Gastrocnemius medialis (tissue), 4 donors: ENCODE measurements around the gene CALN1. TPM values are rescaled to one million over a fixed set of nuclear protein-coding genes. Genes with fewer than 3 reads are reported as not detected.

ENCODE experiments used
- ATAC-seq, 2 donors: fragments of 150-250 bp; one replicate each; pipeline ENCODE4 v1.9.1; 2016
- DNase-seq, 2 donors: peaks; one replicate each; pipeline ENCODE4 v3.0.0-alpha.2; 2019
- H3K27ac ChIP-seq, 4 donors: fragments of 200-600 bp; sonication (generic); 1 replicate in 1 of 4; 2 replicates in 3 of 4; pipeline ENCODE4 v1.5.1; 2016 to 2018; ENCODE audit warnings: mild to moderate bottlenecking in 2 of 4, moderate library complexity in 1 of 4
- H3K27me3 ChIP-seq, 3 donors: fragments of 200-600 bp; sonication (generic) in 2 of 3; 1 replicate in 1 of 3; 2 replicates in 2 of 3; pipeline versions ENCODE4 v1.5.1 to v1.6.0; 2016 to 2019; ENCODE audit warnings: mild to moderate bottlenecking in 1 of 3, moderate library complexity in 1 of 3
- H3K36me3 ChIP-seq, 2 donors: fragments of 200-600 bp; sonication (generic) in 1 of 2; one replicate each; pipeline ENCODE4 v1.5.1; 2017 to 2018
- H3K4me1 ChIP-seq, 2 donors: fragments of 200-600 bp; sonication (generic) in 1 of 2; one replicate each; pipeline ENCODE4 v1.5.1; 2016 to 2017; ENCODE audit warnings: mild to moderate bottlenecking in 2 of 2
- H3K4me3 ChIP-seq, 4 donors: fragments of 200-600 bp; sonication (generic) in 3 of 4; 1 replicate in 1 of 4; 2 replicates in 3 of 4; pipeline ENCODE4 v1.5.1; 2016 to 2019; ENCODE audit warnings: mild to moderate bottlenecking in 2 of 4
- H3K9me3 ChIP-seq, 3 donors: fragments of 200-600 bp; sonication (generic) in 2 of 3; 1 replicate in 1 of 3; 2 replicates in 2 of 3; pipeline ENCODE4 v1.5.1; 2016 to 2019
- POLR2A ChIP-seq, 2 donors: fragments of 450-650 bp; IDR thresholded peaks; one replicate each; pipeline ENCODE4 v1.6.1; 2017; ENCODE audit warnings: antibody characterized with exemption in 2 of 2, mild to moderate bottlenecking in 2 of 2, moderate library complexity in 2 of 2
- in situ Hi-C, 4 donors: fragments of 200-750 bp; cut with MboI; loops; one replicate each; pipeline versions ENCODE4 v1.15.0 to v1.8.0; 2017; ENCODE audit warnings: low sequenced_read_pairs in 4 of 4
- intact Hi-C: fragments of 100-400 bp; cut with DNase I; formaldehyde crosslinking; loops from one replicate; pipeline ENCODE4 v1.15.1; 2023; ENCODE audit warnings: low total_unique reads
- total RNA-seq, 4 donors: library from RNA; depleted of rRNA; stranded (reverse); fragments of >200 nt; gene quantifications; one replicate each; pipeline versions ENCODE4 v1.1.0 to v1.2.3, GENCODE V29; 2016
- TF ChIP-seq, protein P1 (sequence below), 5 experiments: fragments of 450-650 bp in 3 of 5; fragments of 200-600 bp in 2 of 5; sonication (generic) in 2 of 5; IDR thresholded peaks in 4 of 5; conservative IDR thresholded peaks in 1 of 5; 1 replicate in 4 of 5; 2 replicates in 1 of 5; pipeline ENCODE4 v1.5.1; 2016 to 2019; ENCODE audit warnings: antibody characterized with exemption in 5 of 5, mild to moderate bottlenecking in 3 of 5, moderate library complexity in 3 of 5

CALN1 gene
- total RNA-seq, 4 donors from 2014 or later, result not detected

DNA sequence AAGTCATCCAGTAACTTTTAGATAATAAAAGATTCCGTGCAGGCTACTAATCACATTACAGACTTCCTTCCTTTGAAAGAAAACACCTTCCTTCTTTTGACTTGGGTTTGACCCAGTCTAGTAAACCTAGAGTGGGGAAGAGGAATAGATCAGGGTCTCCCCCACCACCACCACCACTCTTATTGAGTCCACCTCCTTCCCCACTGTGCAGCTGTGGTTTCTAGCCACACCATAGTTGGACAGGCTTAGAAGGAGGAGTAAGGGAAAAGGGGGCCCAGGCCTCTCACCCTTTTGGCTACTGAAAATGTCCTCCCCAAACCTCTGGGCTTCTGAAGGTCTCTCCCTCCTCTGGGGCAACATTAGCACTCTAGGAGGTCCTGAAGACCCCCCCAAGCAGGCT is 372.7 kb downstream of the CALN1 start:
- DNase-seq (no peak), ATAC-seq (no peak)
- no peaks in the 10 kb centered on the region for H3K9me3 ChIP-seq
- H3K4me3 ChIP-seq, result no peak overlapping the region
- no peaks in the 10 kb centered on the region for H3K27me3 ChIP-seq
- in situ Hi-C loops (no loop called here), intact Hi-C loops (no loop called here)
- H3K4me1 ChIP-seq, result no peaks in the 10 kb centered on the region
- TF ChIP-seq POLR2A (IDR thresholded peaks at IDR 0.05), result no peak
- TF ChIP-seq, protein P1, sequence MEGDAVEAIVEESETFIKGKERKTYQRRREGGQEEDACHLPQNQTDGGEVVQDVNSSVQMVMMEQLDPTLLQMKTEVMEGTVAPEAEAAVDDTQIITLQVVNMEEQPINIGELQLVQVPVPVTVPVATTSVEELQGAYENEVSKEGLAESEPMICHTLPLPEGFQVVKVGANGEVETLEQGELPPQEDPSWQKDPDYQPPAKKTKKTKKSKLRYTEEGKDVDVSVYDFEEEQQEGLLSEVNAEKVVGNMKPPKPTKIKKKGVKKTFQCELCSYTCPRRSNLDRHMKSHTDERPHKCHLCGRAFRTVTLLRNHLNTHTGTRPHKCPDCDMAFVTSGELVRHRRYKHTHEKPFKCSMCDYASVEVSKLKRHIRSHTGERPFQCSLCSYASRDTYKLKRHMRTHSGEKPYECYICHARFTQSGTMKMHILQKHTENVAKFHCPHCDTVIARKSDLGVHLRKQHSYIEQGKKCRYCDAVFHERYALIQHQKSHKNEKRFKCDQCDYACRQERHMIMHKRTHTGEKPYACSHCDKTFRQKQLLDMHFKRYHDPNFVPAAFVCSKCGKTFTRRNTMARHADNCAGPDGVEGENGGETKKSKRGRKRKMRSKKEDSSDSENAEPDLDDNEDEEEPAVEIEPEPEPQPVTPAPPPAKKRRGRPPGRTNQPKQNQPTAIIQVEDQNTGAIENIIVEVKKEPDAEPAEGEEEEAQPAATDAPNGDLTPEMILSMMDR (IDR thresholded peaks at IDR 0.05 in 4 of 5, conservative IDR thresholded peaks at IDR 0.05 in 1 of 5), result no peak
- H3K27ac ChIP-seq, result no peak overlapping the region
- H3K36me3 ChIP-seq, result no peaks in the 10 kb centered on the region

DNA sequence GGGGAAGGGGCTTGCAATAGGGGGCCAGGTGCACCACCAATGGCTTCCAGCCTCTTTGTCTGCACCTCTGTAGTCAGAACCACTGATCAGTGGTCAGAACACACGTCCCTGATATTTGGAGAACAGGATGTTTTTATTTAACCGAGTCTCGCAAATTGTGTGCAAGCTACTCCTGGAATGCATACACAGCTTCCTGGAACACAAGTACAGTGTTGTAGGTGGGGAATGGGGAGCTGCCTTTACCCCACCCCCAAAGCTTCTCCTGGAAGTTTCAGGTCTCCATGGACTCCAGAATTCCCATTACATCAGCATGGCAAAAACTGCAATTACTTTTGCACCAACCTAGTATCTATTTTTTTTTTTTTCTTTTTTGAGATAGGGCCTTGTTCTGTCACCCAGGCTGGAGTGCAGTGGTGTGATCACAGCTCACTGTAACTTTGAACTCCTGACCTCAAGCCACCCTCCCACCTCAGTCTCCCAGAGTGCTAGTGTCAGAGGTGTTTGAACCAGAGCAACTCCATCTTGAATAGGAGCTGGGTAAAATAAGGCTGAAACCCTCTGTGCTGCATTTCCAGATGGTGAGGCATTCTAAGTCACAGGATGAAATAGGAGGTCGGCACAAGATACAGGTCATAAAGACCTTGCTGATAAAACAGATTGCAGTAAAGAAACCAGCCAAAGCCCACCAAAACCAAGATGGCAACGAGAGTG is 374.0 kb downstream of the CALN1 start:
- Histone ChIP-seq H3K4me3 (no peak overlapping the region), H3K9me3 (no peaks in the 10 kb centered on the region), H3K27ac (no peak overlapping the region), H3K4me1 (no peaks in the 10 kb centered on the region), H3K27me3 (no peaks in the 10 kb centered on the region), H3K36me3 (no peaks in the 10 kb centered on the region)
- intact Hi-C loops, result no loop called here
- DNase-seq (no peak), ATAC-seq (no peak)
- in situ Hi-C loops, result no loop called here
- TF ChIP-seq, protein P1 (IDR thresholded peaks at IDR 0.05 in 4 of 5, conservative IDR thresholded peaks at IDR 0.05 in 1 of 5), result no peak
- TF ChIP-seq POLR2A (IDR thresholded peaks at IDR 0.05), result no peak

DNA sequence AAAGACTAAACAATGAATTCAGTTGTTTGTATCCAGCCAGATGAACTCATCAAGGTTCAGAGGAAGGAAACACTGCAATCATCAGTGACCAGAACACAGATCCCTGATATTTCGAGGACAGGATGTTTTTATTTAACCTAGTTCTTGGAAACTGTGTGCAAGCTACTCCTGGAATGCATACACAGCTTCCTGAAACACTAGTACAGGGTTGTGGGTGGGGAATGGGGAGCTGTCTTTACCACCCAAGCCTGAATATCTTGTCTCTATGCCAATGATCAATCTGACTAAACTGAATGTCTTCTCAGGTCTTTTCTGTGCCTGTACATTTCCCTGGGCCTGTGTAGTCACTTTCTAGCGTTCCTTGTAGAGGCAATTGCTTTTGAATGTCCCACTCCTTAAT is 374.6 kb downstream of the CALN1 start:
- in situ Hi-C loops, result no loop called here
- no peak for ATAC-seq

DNA sequence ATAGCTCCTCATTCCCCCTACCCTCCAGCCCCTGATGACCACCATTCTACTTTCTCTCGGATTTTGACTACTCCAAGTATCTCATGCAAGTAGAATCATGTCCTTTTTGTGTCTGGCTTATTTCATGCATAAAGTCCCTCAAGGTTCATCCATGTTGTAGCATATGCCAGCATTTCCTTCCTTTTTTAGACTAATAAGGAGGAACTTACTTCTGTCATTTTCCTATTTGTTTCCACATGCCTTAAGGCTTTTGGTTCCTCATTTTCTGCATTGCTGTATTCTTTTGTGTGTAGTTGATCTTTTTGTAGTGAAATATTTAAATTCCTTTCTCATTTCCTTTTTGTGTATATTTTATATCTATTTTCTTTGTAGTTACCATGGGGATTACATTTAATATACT is 376.9 kb downstream of the CALN1 start:
- Histone ChIP-seq H3K4me1 (no peaks in the 10 kb centered on the region), H3K36me3 (no peaks in the 10 kb centered on the region), H3K9me3 (no peaks in the 10 kb centered on the region), H3K4me3 (no peak overlapping the region), H3K27ac (no peak overlapping the region), H3K27me3 (no peaks in the 10 kb centered on the region)
- ATAC-seq (no peak), DNase-seq (no peak)
- TF ChIP-seq, protein P1 (IDR thresholded peaks at IDR 0.05 in 4 of 5, conservative IDR thresholded peaks at IDR 0.05 in 1 of 5), result no peak
- TF ChIP-seq POLR2A (IDR thresholded peaks at IDR 0.05), result no peak
- intact Hi-C loops, result no loop called here
- in situ Hi-C loops, result no loop called here

More for the DNA sequence above, 374.6 kb downstream of the CALN1 start:
- no peaks in the 10 kb centered on the region for H3K9me3 ChIP-seq
- H3K27me3 ChIP-seq, result no peaks in the 10 kb centered on the region
- H3K4me3 ChIP-seq, result no peak overlapping the region
- no peaks in the 10 kb centered on the region for H3K4me1 ChIP-seq
- intact Hi-C loops, result no loop called here
- no peak overlapping the region for H3K27ac ChIP-seq
- TF ChIP-seq, protein P1 (IDR thresholded peaks at IDR 0.05 in 4 of 5, conservative IDR thresholded peaks at IDR 0.05 in 1 of 5), result no peak
- TF ChIP-seq POLR2A (IDR thresholded peaks at IDR 0.05), result no peak
- no peaks in the 10 kb centered on the region for H3K36me3 ChIP-seq
- DNase-seq, result no peak

DNA sequence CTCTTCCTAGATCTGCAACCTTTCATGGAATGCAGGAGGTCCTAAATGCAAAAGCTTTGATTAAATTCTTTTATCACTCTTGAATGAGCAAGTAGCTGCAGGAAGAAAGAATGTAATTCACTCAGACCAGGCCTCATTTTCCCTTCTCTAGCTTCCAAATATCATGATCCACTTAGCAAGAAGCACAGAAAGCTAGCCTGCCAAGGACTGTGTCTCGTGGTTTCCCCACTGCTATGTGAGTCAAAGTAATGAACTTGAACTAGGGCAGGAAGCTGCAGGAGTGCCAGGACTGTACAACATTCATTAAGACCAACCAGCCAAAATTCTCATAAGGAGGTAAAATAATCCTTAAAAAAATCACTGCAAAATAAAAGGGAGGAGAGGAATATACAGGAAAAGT is 379.2 kb downstream of the CALN1 start:
- no peak for DNase-seq

More for the DNA sequence above, 379.2 kb downstream of the CALN1 start:
- Histone ChIP-seq H3K36me3 (no peaks in the 10 kb centered on the region), H3K4me1 (no peaks in the 10 kb centered on the region), H3K4me3 (no peak overlapping the region), H3K9me3 (no peaks in the 10 kb centered on the region), H3K27ac (no peak overlapping the region), H3K27me3 (no peaks in the 10 kb centered on the region)
- in situ Hi-C loops (no loop called here), intact Hi-C loops (no loop called here)
- no peak for ATAC-seq
- TF ChIP-seq POLR2A (IDR thresholded peaks at IDR 0.05), result no peak
- TF ChIP-seq, protein P1 (IDR thresholded peaks at IDR 0.05 in 4 of 5, conservative IDR thresholded peaks at IDR 0.05 in 1 of 5), result no peak
